ENCODE data around the gene FSTL5.

DNA sequence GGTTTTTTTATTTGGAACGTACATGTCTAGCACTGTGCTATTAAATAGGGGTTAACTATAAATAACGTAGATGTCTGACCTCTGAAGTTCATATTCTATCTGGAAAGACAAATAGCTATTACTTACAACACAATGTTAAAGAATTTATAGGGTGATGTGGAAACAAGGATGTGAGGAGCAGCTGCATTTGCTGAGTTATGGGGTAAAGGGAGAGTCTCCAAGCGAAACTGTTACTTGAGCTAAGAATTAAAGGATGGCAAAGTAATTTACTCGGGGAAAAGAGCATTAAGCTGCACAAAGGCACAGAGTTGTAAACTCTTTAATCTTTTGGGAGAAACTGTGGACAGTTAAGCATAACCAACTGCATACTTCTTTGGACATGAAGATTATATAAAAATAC lies 117.7 kb downstream of the FSTL5 start:
- TF ChIP-seq CTCF (IDR thresholded peaks at IDR 0.05; ENCODE audit: low read length): no peak
- no peak for TF ChIP-seq EZH2 (optimal IDR thresholded peaks at IDR 0.05; ENCODE audit: low read depth, low read length)
